HG03175 (cell line): ENCODE measurements around the gene RPL4.
"Not testable (repeated sequence)": the region's sequence is repeated elsewhere in the genome, so short reads cannot be mapped to it uniquely, and the experiment has no call there.

ENCODE experiments used
- ATAC-seq: cut with Tn5 transposase; IDR thresholded peaks from one replicate; pipeline ENCODE4 v1.9.1; 2021; ENCODE audit warnings: mild to moderate bottlenecking, moderate library complexity; ENCODE audit not compliant: unreplicated experiment

RPL4 gene

DNA sequence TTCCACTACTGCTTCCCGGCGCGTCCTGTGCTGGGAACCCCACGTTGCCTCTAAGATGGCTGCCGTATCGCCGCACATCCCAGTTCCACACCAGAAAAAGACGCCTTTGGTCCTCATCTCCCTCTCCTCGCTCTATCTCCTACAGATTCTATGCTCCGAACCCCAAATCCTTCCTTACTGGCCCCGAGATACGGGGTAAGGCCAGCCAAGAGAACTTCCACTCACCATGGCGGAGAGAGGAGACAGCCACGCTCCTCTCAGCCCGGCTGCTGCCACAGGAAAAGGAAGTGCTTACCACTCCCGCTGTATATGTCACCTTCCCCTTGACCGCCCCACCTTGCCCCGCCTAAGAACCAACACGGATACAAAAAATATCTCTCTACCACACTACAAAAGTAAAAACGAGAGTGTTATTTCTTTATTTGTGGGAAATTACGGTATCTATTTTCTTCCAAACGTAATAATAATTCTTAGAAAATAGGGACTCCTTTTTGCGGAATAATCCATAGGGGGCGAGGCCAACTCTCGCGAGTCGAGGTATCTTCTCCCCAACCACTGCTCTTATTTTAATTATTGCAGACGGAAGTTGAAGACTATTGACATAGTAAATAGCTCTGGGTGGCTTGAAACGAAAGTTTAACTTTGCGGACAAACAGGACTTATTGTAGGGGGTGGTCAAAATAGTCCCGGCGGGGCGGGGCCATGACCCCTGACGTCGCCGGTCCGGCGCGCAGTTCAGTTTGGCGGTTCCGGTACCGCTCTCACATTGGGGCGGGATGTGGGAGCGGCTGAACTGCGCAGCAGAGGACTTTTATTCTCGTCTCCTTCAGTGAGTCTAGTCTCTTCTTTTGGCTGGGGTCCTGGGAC, at the start of gene RPL4, which contains the start of gene ZWILCH:
Gene RPL4, minus strand, starts transcription at position 293 of the 867 bp plus-strand sequence. Its CDS starts 65 bp downstream, at position 228.
Gene ZWILCH, plus strand, starts transcription at position 764 of the 867 bp plus-strand sequence. Its CDS starts 13 bp downstream, at position 777.
- ATAC-seq: peak; percentile 73

- no peak for ATAC-seq
Observed at GRCh38 chr15:66545255-66545654, 40.6 kb upstream of the RPL4 start.

- ATAC-seq: no peak
Observed at GRCh38 chr15:66542896-66543295, 38.2 kb upstream of the RPL4 start.

DNA sequence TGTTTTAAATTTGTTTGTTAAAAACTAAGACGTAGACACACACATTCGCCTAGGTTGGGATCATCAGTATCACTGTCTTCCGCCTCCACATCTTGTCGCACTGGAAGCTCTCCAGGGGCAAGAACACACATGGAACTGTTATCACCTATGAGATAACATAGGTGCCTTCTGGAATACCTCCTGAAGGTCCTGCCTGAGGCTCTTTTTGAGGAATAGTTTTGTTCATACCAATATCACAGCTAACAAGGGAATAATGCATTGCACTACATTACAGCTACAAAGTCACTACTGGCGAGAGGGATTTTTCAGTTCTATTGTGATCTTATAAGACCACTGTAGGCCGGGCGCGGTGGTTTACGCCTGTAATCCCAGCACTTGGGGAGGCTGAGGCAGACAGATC, 30.4 kb upstream of the RPL4 start:
- no peak for ATAC-seq

- no peak for ATAC-seq
Observed at GRCh38 chr15:66524838-66525237, 20.2 kb upstream of the RPL4 start.

DNA sequence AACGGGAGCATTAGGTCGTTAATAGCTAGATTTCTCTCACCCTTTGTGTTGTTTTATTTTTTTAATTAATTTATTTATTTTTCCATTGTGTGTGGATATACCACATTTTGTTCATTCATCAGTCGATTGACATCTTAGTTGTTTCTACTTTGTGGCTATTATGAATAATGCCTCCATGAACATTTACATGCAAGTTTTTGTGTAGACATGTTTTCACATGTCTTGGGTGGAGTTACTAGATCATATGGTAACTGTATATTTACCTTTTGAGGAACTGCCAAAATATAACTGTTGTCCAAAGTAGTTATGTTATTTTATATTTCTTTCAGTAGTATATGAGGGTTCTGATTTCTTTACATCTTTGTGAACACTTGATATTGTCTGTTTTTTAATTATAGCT, 19.3 kb upstream of the RPL4 start:
- ATAC-seq: no peak

GRCh38 chr15:66515901-66516322, 11.3 kb upstream of the RPL4 start:
- ATAC-seq: no peak

DNA sequence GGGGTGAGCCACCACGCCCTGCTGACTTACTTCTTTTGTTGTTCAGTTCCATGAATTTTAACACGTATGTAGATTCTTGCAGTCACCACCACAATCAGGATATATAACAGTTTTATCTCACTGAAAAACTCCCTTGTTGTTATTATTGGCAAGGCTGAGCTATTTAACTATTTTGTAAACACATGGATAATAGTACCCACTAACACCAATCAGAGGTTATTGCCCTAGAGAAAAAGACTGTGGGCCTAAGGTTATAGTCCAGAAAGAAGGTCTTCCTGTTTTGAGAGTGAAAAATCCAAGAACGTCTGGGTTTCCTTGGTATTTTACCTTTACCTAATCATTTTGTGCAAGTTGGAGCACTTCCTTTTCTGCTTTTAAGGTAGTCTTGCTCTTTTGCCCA, 9.9 kb upstream of the RPL4 start:
- no peak for ATAC-seq

DNA sequence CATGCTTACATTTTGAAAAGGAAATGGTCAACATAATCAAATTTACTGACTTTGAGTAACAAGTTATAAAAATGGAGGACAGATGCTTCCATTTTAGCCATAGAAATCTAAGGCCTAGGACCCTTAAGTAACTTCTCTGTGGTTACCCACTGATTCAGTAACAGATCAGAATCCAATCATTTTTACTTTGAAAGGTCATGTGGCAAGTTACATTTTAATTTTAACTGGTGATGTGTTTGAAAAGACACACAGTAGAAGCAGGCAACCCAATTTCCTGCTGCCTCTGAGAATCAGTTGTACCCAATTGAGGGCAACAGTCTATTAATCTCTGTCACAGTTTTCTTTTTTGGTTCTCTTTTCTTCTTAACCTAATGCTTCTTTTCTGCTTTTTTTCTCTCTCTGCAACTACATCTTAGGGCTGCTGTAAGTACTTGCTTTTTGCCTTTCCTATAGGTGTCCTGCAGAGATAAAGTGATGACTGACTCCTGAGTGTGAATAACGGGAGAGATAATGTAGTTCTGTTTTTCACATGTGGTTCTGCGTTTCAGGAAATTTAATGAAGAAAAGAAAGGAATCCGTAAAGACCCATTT, 3.7 kb upstream of the RPL4 start:
- no peak for ATAC-seq

GRCh38 chr15:66505818-66506217, 1.2 kb upstream of the RPL4 start:
- ATAC-seq: no peak

DNA sequence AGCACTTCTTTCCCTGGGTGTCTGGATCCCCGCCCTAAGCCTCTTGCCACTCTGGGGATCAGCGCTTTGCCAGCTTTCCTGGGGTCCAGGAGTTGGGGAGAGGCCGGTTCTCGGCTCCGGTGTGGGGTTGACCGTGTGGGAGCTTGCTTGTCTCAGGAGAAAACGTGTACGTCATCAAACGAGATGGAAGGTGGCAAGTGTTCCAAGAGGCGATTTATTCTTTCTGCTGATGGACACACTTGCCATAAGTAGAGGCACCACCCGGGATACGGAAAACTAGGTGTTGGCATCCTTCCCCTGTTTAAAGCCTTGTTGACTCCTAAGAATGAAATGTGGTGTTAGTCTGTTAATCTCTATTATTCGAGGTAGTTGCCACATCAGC, 766 bp upstream of the RPL4 start:
- no peak for ATAC-seq

DNA sequence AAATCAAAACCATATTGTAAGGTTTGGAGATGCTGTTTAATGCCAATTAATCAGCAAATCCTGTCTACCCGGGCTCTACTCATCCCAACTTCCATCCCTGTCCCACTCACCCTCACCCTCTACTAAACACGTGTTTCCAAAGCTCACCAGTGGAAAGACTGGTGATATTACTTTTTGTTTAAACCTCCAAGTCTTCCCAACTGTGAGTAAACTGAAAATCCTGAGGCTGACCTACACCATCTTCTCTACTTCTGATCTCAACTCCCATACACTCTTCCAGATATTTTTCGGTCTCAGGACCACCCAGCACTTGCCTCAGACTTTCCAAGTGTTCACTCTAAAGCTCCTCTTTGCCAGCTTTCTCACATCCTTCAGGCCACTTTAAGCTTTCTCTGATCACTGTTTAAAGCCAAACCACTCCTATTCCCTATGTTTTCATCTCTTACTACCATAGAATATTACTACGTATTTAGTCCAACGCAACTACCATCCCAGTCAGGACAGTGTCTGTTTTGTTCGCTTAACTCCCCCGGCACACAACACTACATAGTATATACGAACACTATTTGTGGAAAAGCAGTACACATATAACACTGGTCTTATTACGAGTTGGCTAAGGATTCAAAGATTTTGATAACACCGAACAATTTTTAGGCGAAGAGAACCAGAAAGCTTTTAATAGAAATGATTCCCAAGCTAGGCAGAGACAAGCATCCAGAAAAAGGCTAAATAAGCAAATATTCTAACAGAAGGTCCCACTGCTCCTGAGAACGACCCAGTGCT, 684 bp downstream of the RPL4 start:
- ATAC-seq: no peak

- not testable (repeated sequence) for ATAC-seq
Observed at GRCh38 chr15:66503041-66503648, 1.5 kb downstream of the RPL4 start.

GRCh38 chr15:66502491-66502890, 2.2 kb downstream of the RPL4 start:
- ATAC-seq: no peak

DNA sequence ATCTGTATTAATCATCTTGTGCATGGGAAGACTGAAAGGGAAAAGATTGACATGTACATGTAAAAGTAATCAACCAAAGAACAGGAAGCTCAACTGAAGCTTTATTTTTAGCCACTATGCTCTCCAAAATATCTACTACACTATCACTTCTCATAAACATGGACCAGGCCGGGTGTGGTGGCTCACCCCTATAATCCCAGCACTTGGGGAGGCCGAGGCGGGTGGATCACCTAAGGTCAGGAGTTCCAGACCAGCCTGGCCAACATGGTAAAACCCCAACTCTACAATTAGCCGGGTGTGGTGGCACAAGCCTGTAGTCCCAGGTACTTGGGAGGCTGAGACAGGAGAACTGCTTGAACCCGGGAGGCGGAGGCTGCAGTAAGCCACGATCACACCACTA, 4.3 kb downstream of the RPL4 start:
- not testable (repeated sequence) for ATAC-seq

DNA sequence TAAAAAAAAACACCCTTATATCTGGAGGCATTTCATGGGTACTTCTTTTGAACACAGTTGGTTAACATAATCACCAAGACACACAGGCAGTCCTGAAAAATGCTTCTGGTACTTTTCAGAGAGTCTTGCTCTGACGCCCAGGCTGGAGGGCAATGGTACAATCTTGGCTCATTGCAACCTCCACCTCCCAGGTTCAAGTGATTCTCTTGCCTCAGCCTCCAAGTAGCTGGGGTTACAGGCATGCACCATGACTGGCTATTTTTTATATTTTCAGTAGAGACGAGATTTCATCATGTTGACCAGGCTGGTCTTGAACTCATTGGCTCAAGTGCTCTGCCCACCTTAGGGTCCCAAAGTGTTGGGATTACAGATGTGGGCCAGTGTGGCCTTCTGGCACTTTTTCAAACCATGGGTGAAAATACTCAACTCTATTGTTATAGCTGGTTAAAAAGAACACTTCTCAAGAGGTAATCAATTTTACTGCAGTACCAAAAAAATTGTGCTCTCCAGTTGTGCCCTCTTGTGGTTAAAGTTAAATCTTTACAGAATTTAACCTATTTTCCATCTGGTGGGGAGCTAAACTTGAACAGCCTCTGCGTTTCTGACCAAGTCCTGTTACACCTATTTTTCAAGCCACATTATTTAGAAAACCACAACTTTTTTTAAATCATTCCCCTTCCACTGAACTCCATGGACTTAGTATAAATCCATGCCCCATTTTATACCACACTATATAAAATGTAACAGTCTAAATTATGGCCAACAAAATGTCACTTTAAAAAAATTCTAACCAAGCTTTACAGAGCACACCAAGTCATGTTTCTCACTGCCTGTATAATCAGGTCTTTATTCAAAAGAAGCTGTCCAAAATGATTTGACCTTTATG, 5.9 kb downstream of the RPL4 start:
- ATAC-seq: no peak

DNA sequence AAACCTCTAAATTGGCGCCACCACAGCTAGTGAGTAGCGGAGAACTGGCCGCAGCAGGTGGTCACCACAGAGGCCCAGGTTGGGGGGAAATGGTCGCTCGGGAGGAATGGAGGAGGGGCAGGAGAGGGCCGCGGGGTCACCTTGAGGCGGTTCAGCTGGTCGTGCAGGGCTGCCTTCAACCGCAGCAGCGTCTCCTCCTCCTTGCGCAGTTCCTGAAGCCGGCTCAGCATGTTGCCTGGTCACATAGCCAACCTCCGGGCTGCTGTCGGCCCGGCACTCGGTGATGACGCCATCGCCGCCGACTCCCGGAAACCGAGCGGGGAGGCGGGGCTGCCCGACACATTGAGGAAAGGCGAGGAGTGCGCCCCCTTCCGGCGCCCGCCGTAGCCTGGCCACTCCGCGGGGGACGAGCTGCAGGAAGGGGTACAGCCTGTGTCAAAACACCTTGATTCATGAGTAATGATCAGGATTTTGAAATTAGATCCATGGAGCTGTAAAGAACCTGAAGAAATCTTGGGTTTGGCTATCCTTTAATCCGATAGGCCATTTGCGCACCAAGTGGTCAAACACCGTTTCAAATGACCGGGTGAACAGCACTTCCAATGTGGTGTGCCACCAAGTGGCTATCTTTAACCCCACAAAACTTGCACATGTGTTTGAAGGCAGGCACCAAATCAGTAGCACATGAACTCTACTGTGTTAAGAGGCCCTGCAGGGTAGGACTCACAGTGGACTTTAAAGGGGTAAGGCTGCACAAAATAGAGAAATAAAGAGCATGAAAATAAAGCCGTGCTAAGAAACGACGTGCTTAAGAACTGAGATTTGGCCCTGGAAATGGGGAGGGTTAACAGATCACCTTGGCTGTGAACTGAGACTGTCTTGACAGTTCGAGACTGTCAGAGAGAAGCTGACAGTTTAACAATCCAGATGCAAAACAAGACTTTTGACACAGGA, 6.9 kb downstream of the RPL4 start, which contains the start of gene SNAPC5:
Gene SNAPC5, minus strand, starts transcription at position 261 of the 954 bp plus-strand sequence. Its CDS starts 31 bp downstream, at position 230.
- ATAC-seq: peak; percentile 89

- peak; percentile 24 for ATAC-seq
Observed at GRCh38 chr15:66496951-66497501, 7.6 kb downstream of the RPL4 start.
